Fibroblast of pulmonary artery (primary cell): ENCODE data around the gene M6PR.

Source experiments
- DNase-seq: peaks from one replicate; pipeline ENCODE4 v3.0.0-alpha.2; 2010; ENCODE audit warnings: low read depth
- H3K4me3 ChIP-seq: replicated peaks from 2 replicates; pipeline ENCODE4 v1.5.1; 2011; ENCODE audit warnings: low read depth, mild to moderate bottlenecking, control low read depth, low read length, moderate library complexity
- TF ChIP-seq, protein P1 (sequence below): IDR thresholded peaks from 2 replicates; pipeline ENCODE4 v1.5.1; 2011; ENCODE audit warnings: mild to moderate bottlenecking, control low read depth, low read length, inconsistent platforms; ENCODE audit errors: missing control alignments

Gene M6PR

GRCh38 chr12:8987685-8988084 lies 38.2 kb upstream of the M6PR start:
- H3K4me3 ChIP-seq, result no peak overlapping the region
- DNase-seq, result no peak
- TF ChIP-seq, protein P1, sequence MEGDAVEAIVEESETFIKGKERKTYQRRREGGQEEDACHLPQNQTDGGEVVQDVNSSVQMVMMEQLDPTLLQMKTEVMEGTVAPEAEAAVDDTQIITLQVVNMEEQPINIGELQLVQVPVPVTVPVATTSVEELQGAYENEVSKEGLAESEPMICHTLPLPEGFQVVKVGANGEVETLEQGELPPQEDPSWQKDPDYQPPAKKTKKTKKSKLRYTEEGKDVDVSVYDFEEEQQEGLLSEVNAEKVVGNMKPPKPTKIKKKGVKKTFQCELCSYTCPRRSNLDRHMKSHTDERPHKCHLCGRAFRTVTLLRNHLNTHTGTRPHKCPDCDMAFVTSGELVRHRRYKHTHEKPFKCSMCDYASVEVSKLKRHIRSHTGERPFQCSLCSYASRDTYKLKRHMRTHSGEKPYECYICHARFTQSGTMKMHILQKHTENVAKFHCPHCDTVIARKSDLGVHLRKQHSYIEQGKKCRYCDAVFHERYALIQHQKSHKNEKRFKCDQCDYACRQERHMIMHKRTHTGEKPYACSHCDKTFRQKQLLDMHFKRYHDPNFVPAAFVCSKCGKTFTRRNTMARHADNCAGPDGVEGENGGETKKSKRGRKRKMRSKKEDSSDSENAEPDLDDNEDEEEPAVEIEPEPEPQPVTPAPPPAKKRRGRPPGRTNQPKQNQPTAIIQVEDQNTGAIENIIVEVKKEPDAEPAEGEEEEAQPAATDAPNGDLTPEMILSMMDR, result no peak

- no peak for DNase-seq
- TF ChIP-seq, protein P1, result no peak
- H3K4me3 ChIP-seq, result no peak overlapping the region
Measured at GRCh38 chr12:8987163-8987562, 37.7 kb upstream of the M6PR start.

DNA sequence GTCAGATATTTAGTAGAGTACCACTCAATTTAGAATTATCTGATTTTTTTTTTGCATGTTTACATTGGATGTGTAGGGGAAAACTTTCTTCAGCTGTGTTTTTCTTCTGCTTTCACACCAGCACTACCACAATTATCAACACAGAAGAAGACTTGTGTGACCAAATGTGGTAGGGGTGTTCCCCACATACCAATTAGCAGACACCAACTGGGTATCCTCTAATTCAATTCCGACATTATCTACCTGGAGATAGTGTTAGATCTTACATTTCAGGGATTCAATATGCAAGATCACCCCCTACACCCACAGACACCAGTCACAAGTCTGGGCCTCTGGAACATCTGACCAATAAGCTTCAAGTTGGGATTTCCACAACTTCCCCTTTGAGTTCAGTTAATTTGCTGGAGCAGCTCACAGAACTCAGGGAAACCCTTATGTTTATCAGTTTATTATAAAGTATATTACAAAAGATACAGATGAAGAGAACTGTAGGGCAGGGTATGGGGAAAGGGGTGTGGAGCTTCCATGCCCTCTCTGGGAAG lies 35.8 kb upstream of the M6PR start:
- TF ChIP-seq, protein P1, result no peak
- DNase-seq, result no peak
- no peak overlapping the region for H3K4me3 ChIP-seq

GRCh38 chr12:8980137-8980536 lies 30.7 kb upstream of the M6PR start:
- H3K4me3 ChIP-seq, result no peak overlapping the region
- no peak for DNase-seq
- TF ChIP-seq, protein P1, result no peak

DNA sequence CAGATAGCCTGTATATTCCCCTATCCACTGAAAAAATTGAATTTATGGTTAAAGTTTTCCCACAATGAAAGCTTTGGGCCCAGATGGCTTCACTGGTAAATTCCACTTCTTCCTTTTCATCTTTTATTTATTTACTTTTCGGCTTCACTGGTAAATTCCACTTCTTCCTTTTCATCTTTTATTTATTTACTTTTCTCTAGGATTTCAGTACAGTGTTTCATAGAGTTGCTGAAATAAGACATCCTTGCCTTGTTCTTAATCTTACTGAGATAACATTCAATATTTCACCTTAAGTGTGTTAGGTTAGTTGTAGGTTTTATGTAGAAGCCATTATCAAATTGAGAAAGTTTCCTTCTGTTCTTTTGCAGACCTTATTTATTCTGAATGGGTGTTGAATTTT lies 21.0 kb upstream of the M6PR start:
- no peak for DNase-seq
- TF ChIP-seq, protein P1, result no peak

DNA sequence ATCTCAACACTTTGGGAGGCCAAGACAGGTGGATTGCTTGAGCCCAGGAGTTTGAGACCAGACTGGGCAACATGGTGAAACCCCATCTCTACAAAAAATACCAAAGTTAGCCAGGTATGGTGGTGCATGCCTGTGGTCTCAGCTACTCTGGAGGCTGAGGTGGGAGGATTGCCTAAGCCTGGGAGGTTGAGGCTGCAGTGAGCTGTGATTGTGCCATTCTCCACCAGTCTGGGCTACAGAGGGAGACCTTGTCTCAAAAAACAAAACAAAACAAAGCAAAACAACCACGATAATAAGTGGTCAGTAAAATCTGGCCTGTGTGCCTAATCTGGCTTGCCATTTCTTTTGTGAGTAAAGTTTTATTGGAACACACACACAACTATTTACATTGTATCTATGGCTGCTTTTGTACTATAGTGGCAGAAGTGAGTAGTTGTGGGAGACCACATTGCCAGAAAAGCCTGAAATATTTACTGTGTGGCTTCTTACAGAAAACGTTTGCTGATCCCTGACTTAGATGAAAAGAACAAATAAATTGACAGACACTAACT lies 20.5 kb upstream of the M6PR start:
- H3K4me3 ChIP-seq, result no peak overlapping the region
- TF ChIP-seq, protein P1, result no peak
- DNase-seq, result no peak

More for the DNA sequence above, 21.0 kb upstream of the M6PR start:
- no peak overlapping the region for H3K4me3 ChIP-seq

- TF ChIP-seq, protein P1, result no peak
- H3K4me3 ChIP-seq, result no peak overlapping the region
- DNase-seq, result no peak
Measured at GRCh38 chr12:8968761-8969160, 19.3 kb upstream of the M6PR start.
